GM18861 (cell line): ENCODE data around the gene BANP.
A peak's percentile ranks its signal among the peaks of the same experiment; 100 is the strongest.
"Not testable (repeated sequence)": the region's sequence is repeated elsewhere in the genome, so short reads cannot be mapped to it uniquely, and the experiment has no call there.

Experiments used
- ATAC-seq: cut with Tn5 transposase; IDR thresholded peaks from one replicate; pipeline ENCODE4 v1.9.1; 2021; ENCODE audit not compliant: unreplicated experiment

The BANP gene

GRCh38 chr16:88064011-88064888 lies 113.0 kb downstream of the BANP start:
- no peak for ATAC-seq

- no peak for ATAC-seq
These were observed 113.9 kb downstream of the BANP start for GRCh38 chr16:88064889-88065746.

DNA sequence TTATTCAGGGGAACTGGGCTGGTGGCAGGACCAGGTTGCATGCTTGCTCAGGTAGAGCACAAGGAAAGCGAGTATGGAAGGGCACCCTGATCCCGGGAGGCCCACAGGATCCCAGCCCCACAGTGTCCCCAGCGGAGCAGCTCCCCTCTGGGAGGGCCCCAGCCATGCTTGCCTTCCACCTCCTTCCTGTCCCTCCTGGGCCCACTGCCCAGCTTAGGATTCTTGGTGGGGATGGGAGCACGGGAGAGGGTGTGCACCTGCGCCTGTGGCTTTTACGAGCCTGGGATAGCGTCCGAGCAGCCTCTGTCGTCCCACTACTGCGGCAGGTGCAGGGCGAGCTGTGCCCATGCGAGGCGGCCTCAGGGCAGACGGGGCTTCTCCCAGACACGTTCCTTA lies 114.5 kb downstream of the BANP start:
- no peak for ATAC-seq

DNA sequence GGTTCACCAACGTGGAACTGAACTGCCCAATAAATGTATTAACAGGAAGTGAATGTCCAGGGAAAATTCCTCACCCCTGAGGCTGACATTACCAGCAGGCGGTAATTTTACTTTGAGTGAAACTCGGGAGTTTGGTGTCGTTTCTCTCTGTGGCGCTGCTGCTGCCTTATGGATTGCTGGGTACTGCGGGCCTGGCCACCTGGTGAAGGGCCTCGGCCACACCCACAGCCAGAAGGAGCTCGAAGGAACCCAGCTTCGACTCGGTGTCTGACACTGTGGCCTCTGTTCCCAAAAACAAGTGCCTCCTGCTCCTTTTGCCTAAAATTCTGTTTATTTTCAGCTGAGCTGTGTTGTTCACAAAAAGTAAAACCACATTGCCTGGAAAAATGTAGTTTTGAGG lies 115.0 kb downstream of the BANP start:
- no peak for ATAC-seq

DNA sequence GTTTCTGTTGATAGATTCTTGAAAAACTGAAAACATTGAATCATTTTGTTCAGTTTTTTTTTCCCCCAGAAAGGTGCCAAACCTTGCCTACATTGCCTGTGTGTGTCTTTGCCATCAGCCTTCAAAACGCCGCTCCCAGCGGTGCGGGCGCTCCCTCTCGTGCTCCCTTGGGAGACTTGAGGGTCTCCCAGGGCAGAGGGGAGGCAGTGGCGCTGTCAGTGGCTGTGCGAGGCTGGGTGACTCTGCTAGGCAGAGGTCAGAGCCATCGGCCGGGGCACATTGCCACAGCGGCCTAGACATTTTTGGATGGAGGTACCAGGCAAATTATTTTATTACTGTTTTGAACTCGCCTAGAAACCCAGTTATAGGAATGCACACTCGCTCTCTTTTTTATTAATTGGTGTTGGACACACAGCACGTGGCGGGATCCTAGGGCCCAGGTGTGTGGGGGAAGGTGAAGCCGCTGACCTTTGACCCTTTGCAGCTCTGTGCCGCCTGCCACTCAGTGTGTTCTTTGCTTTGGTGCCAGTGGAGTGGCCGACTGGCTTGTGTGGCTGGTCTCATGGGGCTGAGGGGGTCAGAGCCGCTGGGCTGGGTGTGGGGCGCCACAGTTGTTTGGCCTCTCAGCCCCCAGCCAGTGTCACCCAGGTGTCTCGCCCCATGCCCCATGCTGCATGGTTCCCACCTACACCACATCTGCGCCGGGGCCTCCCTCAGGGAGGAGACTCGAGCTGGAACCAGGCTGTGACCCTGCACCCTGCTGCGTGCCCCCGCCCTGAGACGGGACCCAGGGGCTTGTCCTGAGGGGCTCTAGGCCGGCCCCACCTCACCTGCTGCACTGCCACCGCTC lies 115.7 kb downstream of the BANP start:
- no peak for ATAC-seq

DNA sequence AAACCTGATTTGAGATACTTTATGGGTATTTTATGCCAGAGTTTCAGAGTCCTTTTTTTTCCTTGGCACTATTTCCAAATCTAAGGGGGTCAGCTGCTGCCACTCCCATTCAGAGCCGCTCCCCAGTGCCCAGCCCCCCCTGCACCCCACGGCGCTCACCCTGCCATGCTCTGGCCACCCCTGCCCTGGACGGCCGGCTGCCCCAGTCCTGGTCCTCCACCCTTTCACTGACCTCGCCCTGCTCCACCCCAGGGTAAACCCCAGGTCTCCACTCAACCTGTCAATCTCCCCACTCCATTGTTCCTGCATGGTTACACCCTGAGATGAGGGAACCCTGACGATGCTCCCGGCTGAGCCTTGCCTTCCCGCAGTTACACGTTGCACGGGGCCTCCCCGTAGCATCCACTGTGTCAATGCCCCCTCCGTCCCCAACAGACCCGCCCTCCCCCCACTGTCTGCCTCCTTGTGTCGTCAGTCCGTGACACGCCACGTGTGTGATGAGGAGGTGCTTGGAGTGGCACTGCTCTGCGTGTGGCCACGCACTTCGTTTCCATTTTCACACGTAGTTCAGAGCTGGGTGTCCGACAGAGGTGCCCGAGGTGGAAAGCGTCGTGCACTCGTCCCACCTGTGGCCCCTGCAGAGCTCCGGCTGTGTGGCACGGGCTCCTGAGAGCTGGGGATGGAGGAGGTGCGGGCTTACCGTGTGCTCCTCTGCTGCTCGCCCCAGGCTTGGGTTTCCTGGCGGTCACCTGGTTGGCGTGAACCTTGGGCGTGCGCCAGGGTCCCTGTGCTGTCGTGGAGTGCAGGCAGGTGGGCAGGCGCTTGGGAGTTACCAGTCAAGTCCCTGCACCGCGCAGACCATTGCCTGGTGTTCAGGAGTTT lies 116.5 kb downstream of the BANP start:
- no peak for ATAC-seq

GRCh38 chr16:88068476-88069396 lies 117.5 kb downstream of the BANP start:
- no peak for ATAC-seq

GRCh38 chr16:88069397-88070168 lies 118.3 kb downstream of the BANP start:
- ATAC-seq, result peak; percentile 69

GRCh38 chr16:88070341-88070740 lies 119.1 kb downstream of the BANP start:
- ATAC-seq, result no peak

DNA sequence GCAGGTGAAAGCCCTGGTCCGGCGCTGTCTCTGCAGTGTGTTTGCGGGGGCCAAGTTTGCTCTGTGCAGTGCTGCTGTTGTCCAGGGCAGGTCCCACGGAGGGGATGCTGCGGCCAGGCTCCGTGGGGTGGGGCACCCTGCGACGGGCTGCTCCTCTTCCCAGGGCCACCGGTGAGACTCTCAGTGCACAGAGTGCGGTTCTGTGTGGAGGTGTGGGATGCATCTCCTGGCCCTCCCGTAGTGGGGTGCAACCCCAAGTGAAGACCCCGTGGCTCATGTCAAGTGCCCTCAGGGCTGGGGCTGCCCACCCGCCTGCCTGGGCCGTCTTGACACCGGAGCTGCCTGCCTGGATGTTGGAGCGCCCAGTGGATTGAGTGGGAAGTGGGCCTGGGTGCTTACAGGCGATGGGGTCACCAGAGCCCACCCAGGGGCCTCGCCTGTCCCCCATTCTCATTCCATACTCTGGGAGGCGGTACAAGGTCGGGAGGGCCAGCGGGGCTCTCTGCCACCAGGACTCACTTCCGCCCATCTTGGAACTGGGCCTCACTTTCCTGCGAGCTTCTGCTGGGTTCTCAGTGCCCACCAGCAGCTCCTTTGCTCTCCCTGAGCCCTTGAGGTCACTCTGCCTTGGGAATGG lies 119.9 kb downstream of the BANP start:
- ATAC-seq, result no peak

DNA sequence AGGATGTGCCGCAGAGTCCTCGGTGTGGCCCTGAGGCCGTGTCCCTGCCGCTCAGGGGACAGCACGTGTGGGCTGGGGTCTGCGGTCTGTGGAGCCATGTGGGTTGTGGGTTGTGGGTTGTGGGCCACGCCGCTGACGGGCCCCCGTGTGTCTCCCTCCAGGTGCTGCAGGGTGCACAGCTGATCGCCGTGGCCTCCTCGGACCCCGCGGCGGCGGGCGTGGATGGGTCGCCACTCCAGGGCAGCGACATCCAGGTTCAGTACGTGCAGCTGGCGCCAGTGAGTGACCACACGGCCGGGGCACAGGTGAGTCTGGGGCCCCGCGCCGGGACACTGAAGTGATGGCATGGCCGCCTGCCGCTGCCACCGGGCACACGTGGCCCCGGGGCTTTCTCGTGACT lies 120.7 kb downstream of the BANP start:
- ATAC-seq, result no peak

- ATAC-seq, result no peak
These were observed 121.4 kb downstream of the BANP start for GRCh38 chr16:88072571-88073001.

GRCh38 chr16:88073201-88073721 lies 122.0 kb downstream of the BANP start:
- ATAC-seq, result no peak

GRCh38 chr16:88074041-88074440 lies 122.8 kb downstream of the BANP start:
- no peak for ATAC-seq

- ATAC-seq, result no peak
These were observed 125.1 kb downstream of the BANP start for GRCh38 chr16:88076211-88076931.

DNA sequence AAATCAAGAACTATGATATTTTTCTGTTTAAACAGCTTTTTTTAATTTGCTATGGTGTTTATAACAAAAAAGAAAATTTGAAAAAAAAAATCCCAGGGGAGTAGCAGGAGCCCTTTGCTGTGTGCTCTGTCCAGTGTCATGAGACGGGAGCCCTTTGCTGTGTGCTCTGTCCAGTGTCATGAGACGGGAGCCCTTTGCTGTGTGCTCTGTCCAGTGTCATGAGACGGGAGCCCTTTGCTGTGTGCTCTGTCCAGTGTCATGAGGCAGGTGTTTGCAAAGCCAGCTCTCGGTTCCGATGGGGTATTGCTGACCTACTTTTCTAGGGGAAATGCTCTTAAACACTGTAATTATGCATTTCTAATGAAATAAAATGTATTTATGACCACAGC lies 125.7 kb downstream of the BANP start:
- not testable (repeated sequence) for ATAC-seq
